HepG2 (cell line): ENCODE measurements around the gene RERE. TPM values are rescaled to one million over a fixed set of nuclear protein-coding genes. Genes with fewer than 3 reads are reported as not detected.

ENCODE experiments used
- ATAC-seq: fragments of 200-7000 bp; cut with Tn5 transposase; 3 replicates; pipeline ENCODE4 v1.9.1; 2020; ENCODE audit warnings: mild to moderate bottlenecking, moderate library complexity
- BruUV-seq: library from RNA; stranded (reverse); fragments of 400-500 nt; replicated peaks from 2 replicates; lab custom pipeline; 2021; lab: Mats Ljungman, UMichigan
- CTCF ChIA-PET: fragments of 300-600 bp; formaldehyde crosslinking; extraction: SDS; loops from one replicate; lab custom pipeline; 2021; ENCODE audit warnings: low total read pairs, inconsistent platforms, low intra/inter-chr PET ratio; lab: Yijun Ruan, JAX
- POLR2A ChIA-PET: fragments of 350-600 bp; sonication (Branson Sonifier 250); formaldehyde crosslinking; loops from one replicate; lab custom pipeline; 2020; ENCODE audit warnings: antibody characterized with exemption, inconsistent platforms; lab: Yijun Ruan, JAX
- DNase-seq: peaks from one replicate; pipeline ENCODE4 v3.0.0-alpha.2; 2015; ENCODE audit warnings: low spot score
- FAIRE-seq: peaks from 3 replicates; lab custom pipeline; 2011; peaks lifted over from hg19 to GRCh38; lab: Jason Lieb, UNC
- H2AFZ ChIP-seq: one replicate; pipeline ENCODE4 v1.6.1; 2011; ENCODE audit warnings: low read length, inconsistent platforms
- H3K27ac ChIP-seq: fragments of 300-600 bp; 3 replicates; pipeline ENCODE4 v1.8.0; 2011; ENCODE audit warnings: mixed run types, mild to moderate bottlenecking, mixed read lengths, low read length, inconsistent platforms; ENCODE audit not compliant: insufficient read depth; ENCODE audit errors: extremely low read length
- H3K27me3 ChIP-seq, 2 experiments: fragments of 200-600 bp in 1 of 2; 2 replicates in 1 of 2; 3 replicates in 1 of 2; pipeline versions ENCODE4 v1.6.0 to v1.8.0; 2011; ENCODE audit warnings: low read length in 2 of 2, mild to moderate bottlenecking in 2 of 2, moderate library complexity in 2 of 2, inconsistent platforms in 1 of 2; ENCODE audit not compliant: insufficient read depth in 2 of 2, control insufficient read depth in 1 of 2
- H3K36me3 ChIP-seq, 2 experiments: fragments of 200-600 bp in 1 of 2; replicated peaks in 1 of 2; 2 replicates in 1 of 2; 3 replicates in 1 of 2; pipeline versions ENCODE4 v1.5.1 to v1.8.0; 2011; ENCODE audit warnings: low read length in 2 of 2, inconsistent platforms in 1 of 2; ENCODE audit not compliant: insufficient read depth in 2 of 2, control insufficient read depth in 1 of 2
- H3K4me1 ChIP-seq: 2 replicates; pipeline ENCODE4 v1.5.1; 2012; ENCODE audit warnings: low read length, inconsistent platforms; ENCODE audit not compliant: insufficient read depth
- H3K4me2 ChIP-seq: 2 replicates; pipeline ENCODE4 v1.6.0; 2011; ENCODE audit warnings: low read depth, low read length, inconsistent platforms
- H3K4me3 ChIP-seq, 3 experiments: fragments of 200-600 bp in 1 of 3; sonication (generic), shearing (Covaris generic) in 1 of 3; replicated peaks in 1 of 3; 2 replicates each; pipeline ENCODE4 v1.5.1; 2011 to 2016; ENCODE audit warnings: low read length in 3 of 3, inconsistent platforms in 2 of 3, low read depth in 2 of 3, mild to moderate bottlenecking in 2 of 3, control low read depth in 1 of 3, mixed read lengths in 1 of 3; ENCODE audit not compliant: insufficient read depth in 1 of 3
- H3K79me2 ChIP-seq: one replicate; pipeline ENCODE4 v1.6.1; 2011; ENCODE audit warnings: low read length, inconsistent platforms; ENCODE audit not compliant: insufficient read depth
- H3K9ac ChIP-seq: 2 replicates; pipeline ENCODE4 v1.6.0; 2011; ENCODE audit warnings: mild to moderate bottlenecking, low read depth, low read length, inconsistent platforms; ENCODE audit not compliant: insufficient read depth
- H3K9me3 ChIP-seq: 2 replicates; pipeline ENCODE4 v1.5.1; 2012; ENCODE audit warnings: mild to moderate bottlenecking, low read length
- H4K20me1 ChIP-seq: 2 replicates; pipeline ENCODE4 v1.6.0; 2011; ENCODE audit warnings: inconsistent platforms, mild to moderate bottlenecking, low read length, moderate library complexity; ENCODE audit not compliant: insufficient read depth
- FOSL2 ChIP-seq: sonication (generic); formaldehyde crosslinking; IDR thresholded peaks from 2 replicates; pipeline ENCODE4 v1.4.0; 2020; ENCODE audit warnings: missing genetic modification reagents
- KIAA2018 ChIP-seq: sonication (generic); formaldehyde crosslinking; IDR thresholded peaks from 2 replicates; pipeline ENCODE4 v1.5.0; 2020; ENCODE audit warnings: mild to moderate bottlenecking, missing genetic modification reagents, borderline replicate concordance
- NR2F2 ChIP-seq: IDR thresholded peaks from 2 replicates; pipeline ENCODE4 v1.6.1; 2012; ENCODE audit warnings: low read depth, inconsistent platforms, borderline replicate concordance
- POLR2A ChIP-seq, 2 experiments: IDR thresholded peaks; 2 replicates each; pipeline ENCODE4 v1.6.1; 2011; ENCODE audit warnings: low read depth in 2 of 2, low read length in 2 of 2, mild to moderate bottlenecking in 1 of 2, moderate library complexity in 1 of 2; ENCODE audit not compliant: insufficient read depth in 1 of 2
- TARDBP ChIP-seq: sonication (generic); formaldehyde crosslinking; IDR thresholded peaks from 2 replicates; pipeline ENCODE4 v1.8.0; 2022; ENCODE audit warnings: mild to moderate bottlenecking, missing genetic modification reagents
- TEAD2 ChIP-seq: sonication (generic); formaldehyde crosslinking; IDR thresholded peaks from 2 replicates; pipeline ENCODE4 v1.9.0; 2021; ENCODE audit warnings: missing genetic modification reagents
- ZNF292 ChIP-seq: sonication (generic); formaldehyde crosslinking; IDR thresholded peaks from 2 replicates; pipeline ENCODE4 v1.8.1; 2022; ENCODE audit warnings: mild to moderate bottlenecking, low read depth, missing genetic modification reagents, borderline replicate concordance
- ZNF3 ChIP-seq: IDR thresholded peaks from 2 replicates; pipeline ENCODE4 v1.7.0; 2017; ENCODE audit warnings: inconsistent platforms
- ZNF335 ChIP-seq: sonication (generic); formaldehyde crosslinking; IDR thresholded peaks from 2 replicates; pipeline ENCODE4 v1.4.0; 2020; ENCODE audit warnings: missing genetic modification reagents
- WGBS: methylation state at CpG from one replicate; pipeline ENCODE4 v1.1.6; 2017; ENCODE audit warnings: low lambda C conversion rate; 5-methylcytosine and 5-hydroxymethylcytosine counted together
- in situ Hi-C: cut with HindIII; loops from 2 replicates; pipeline ENCODE4 v1.10.0; 2017; ENCODE audit warnings: low pct_unique_long_range_greater_than_20kb; ENCODE audit not compliant: extremely low pct_ligation_motif_present
- intact Hi-C: fragments of 100-400 bp; cut with micrococcal nuclease; formaldehyde crosslinking; loops from one replicate; pipeline ENCODE4 v1.10.0; 2022; ENCODE audit not compliant: unreplicated experiment
- polyA plus RNA-seq, 8 experiments: library from polyadenylated mRNA; depleted of rRNA in 3 of 8; stranded (reverse) in 7 of 8; unstranded in 1 of 8; fragments of >200 nt; fragmentation: Illumina TruSeq in 4 of 8; extraction: Trizol in 4 of 8; gene quantifications; 2 replicates each; pipeline versions ENCODE4 v1.2.1 to v1.2.3, GENCODE V29; 2011 to 2016; ENCODE audit warnings: low read depth in 4 of 8, missing spikeins in 1 of 8, mixed read lengths in 1 of 8; ENCODE audit not compliant: insufficient read depth in 1 of 8
- total RNA-seq, 5 experiments: library from RNA; depleted of rRNA; stranded (reverse); fragments of >200 nt; fragmentation: Illumina TruSeq; extraction: Trizol; gene quantifications; 2 replicates each; pipeline ENCODE4 v1.2.3, GENCODE V29; 2016; ENCODE audit warnings: low read depth in 1 of 5
- TF ChIP-seq, protein P1 (sequence below): sonication (generic); formaldehyde crosslinking; IDR thresholded peaks from 2 replicates; pipeline ENCODE4 v1.5.0; 2020; ENCODE audit warnings: mild to moderate bottlenecking, missing genetic modification reagents
- TF ChIP-seq, protein P2 (sequence below): sonication (generic); formaldehyde crosslinking; conservative IDR thresholded peaks from 2 replicates; pipeline ENCODE4 v1.8.0; 2022; ENCODE audit warnings: mild to moderate bottlenecking, moderate library complexity, missing genetic modification reagents
- TF ChIP-seq, protein P3 (sequence below): IDR thresholded peaks from 2 replicates; pipeline ENCODE4 v1.6.1; 2016; ENCODE audit warnings: missing compliant biosample characterization, missing genetic modification reagents, borderline replicate concordance

Gene RERE
- total and polyA plus RNA-seq, 2 of the 13 experiments (the other 11 are each of a cell fraction or from before 2014, with no cell fraction given) = 18.3 to 21.9 TPM

DNA sequence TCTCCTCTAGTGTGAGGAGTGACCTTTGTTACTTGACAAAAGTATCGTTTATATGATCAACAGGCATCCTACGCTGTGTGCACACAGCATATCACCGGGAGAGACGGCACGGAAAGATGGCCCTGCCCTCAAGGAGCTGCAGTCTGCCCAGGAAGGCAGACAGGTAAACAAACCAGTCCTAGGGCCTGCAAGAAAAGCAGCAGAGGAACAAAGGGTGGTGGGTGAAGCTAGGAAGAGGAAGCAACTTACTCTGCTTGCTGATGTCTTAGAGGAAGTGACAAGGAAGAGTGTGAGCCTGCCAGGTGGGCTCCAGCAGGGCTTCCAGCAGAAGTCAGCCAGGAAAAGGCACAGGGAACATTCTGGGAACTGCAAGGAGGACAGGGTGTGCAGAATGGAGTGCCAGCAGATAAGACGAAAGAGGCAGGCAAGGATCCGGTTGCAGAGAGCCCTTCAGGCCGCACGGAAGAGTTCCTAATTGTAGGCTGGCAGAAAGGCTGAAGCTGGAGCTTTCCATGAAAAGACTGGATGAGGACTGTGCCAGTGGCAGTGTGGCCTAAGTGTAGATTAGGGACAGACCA, 392.8 kb downstream of the RERE start:
- H2AFZ ChIP-seq = no peak overlapping the region
- H3K9ac ChIP-seq = peak overlapping the region; percentile 74
- in situ Hi-C loops = no loop called here
- intact Hi-C loops = loop anchor here (5.0 kb wide), 2 partner anchors 47 to 278 kb away; no protein-coding TSS in a partner anchor
- peak overlapping the region; percentile 70 for H3K4me2 ChIP-seq
- peaks cover 38% of the 10 kb centered on the region for H4K20me1 ChIP-seq
- no peaks in the 10 kb centered on the region for H3K9me3 ChIP-seq
- peak overlapping the region; percentile 88 for H3K27ac ChIP-seq
- FAIRE-seq = no peak
- H3K79me2 ChIP-seq = peaks cover 46% of the 10 kb centered on the region
- peaks cover 50% of the 10 kb centered on the region for H3K4me1 ChIP-seq
- ChIA-PET POLR2A (interaction anchor here (0.7 to 1.4 kb wide), 3 partner anchors 17 to 279 kb away, joined by 3 to 4 read pairs (median 3); no protein-coding TSS in a partner anchor), CTCF (no interaction called here)
- 38% methylated on average over 9 of the region's 9 CpGs for WGBS
- H3K27me3 ChIP-seq = no peaks in the 10 kb centered on the region
- H3K36me3 ChIP-seq = peaks cover 7 to 8% of the 10 kb centered on the region in 2 experiments; a peak in 4 of 5 replicates
- BruUV-seq = no TSS peak
- peak overlapping the region; percentile 59 to 81 (median 72) for H3K4me3 ChIP-seq
- peak; percentile 46 for ATAC-seq
- DNase-seq = no peak
- TF ChIP-seq ZNF335 (CRISPR knock-in tag) (0 out of 2 replicates have a peak, but pooled peaks have one; percentile 56), NR2F2 (no peak), KIAA2018 (CRISPR knock-in tag) (no peak), FOSL2 (CRISPR knock-in tag) (0 out of 2 replicates have a peak, but pooled peaks have one; percentile 1), POLR2A (IDR thresholded peaks at IDR 0.05; ENCODE audit: insufficient read depth in 1 of 2, low read depth in 2 of 2, low read length in 2 of 2) (no peak), TARDBP (CRISPR knock-in tag) (no peak), ZNF292 (no peak), ZNF3 (CRISPR knock-in tag) (no peak), TEAD2 (CRISPR knock-in tag) (no peak)
- TF ChIP-seq, protein P1, sequence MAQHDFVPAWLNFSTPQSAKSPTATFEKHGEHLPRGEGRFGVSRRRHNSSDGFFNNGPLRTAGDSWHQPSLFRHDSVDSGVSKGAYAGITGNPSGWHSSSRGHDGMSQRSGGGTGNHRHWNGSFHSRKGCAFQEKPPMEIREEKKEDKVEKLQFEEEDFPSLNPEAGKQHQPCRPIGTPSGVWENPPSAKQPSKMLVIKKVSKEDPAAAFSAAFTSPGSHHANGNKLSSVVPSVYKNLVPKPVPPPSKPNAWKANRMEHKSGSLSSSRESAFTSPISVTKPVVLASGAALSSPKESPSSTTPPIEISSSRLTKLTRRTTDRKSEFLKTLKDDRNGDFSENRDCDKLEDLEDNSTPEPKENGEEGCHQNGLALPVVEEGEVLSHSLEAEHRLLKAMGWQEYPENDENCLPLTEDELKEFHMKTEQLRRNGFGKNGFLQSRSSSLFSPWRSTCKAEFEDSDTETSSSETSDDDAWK = no peak
- TF ChIP-seq, protein P2, sequence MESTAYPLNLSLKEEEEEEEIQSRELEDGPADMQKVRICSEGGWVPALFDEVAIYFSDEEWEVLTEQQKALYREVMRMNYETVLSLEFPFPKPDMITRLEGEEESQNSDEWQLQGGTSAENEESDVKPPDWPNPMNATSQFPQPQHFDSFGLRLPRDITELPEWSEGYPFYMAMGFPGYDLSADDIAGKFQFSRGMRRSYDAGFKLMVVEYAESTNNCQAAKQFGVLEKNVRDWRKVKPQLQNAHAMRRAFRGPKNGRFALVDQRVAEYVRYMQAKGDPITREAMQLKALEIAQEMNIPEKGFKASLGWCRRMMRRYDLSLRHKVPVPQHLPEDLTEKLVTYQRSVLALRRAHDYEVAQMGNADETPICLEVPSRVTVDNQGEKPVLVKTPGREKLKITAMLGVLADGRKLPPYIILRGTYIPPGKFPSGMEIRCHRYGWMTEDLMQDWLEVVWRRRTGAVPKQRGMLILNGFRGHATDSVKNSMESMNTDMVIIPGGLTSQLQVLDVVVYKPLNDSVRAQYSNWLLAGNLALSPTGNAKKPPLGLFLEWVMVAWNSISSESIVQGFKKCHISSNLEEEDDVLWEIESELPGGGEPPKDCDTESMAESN (CRISPR knock-in tag) = peak; percentile 98
- TF ChIP-seq, protein P3, sequence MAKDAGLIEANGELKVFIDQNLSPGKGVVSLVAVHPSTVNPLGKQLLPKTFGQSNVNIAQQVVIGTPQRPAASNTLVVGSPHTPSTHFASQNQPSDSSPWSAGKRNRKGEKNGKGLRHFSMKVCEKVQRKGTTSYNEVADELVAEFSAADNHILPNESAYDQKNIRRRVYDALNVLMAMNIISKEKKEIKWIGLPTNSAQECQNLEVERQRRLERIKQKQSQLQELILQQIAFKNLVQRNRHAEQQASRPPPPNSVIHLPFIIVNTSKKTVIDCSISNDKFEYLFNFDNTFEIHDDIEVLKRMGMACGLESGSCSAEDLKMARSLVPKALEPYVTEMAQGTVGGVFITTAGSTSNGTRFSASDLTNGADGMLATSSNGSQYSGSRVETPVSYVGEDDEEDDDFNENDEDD (CRISPR knock-in tag) = no peak
